Activated T-cell treated with anti-CD3 and anti-CD28 coated beads, Interleukin-2, amount 50 U/mL, for 48 hours (primary cell): Measurements from ENCODE around the gene TMPRSS2.
"Not testable (repeated sequence)": the region's sequence is repeated elsewhere in the genome, so short reads cannot be mapped to it uniquely, and the experiment has no call there.

ENCODE experiments used
- DNase-seq, 2 experiments: peaks; one replicate each; pipeline ENCODE4 v3.0.0-alpha.2; 2020

Gene TMPRSS2

GRCh38 chr21:41425588-41425953 is 82.4 kb downstream of the TMPRSS2 start:
- no peak for DNase-seq

GRCh38 chr21:41423305-41423636 is 84.7 kb downstream of the TMPRSS2 start:
- DNase-seq, result peak in 1 of 2 experiments; percentile 16

- DNase-seq, result peak in 1 of 2 experiments; percentile 7
Measured at GRCh38 chr21:41422546-41423304, 85.2 kb downstream of the TMPRSS2 start.

GRCh38 chr21:41420998-41421397 is 87.0 kb downstream of the TMPRSS2 start:
- peak in 1 of 2 experiments; percentile 9 for DNase-seq

GRCh38 chr21:41419921-41420862 is 87.8 kb downstream of the TMPRSS2 start:
- DNase-seq, result peak; percentile 48 to 55

- DNase-seq, result peak in 1 of 2 experiments; percentile 7
Measured at GRCh38 chr21:41418956-41419680, 88.8 kb downstream of the TMPRSS2 start.

- peak in 1 of 2 experiments; percentile 4 for DNase-seq
Measured at GRCh38 chr21:41418393-41418792, 89.6 kb downstream of the TMPRSS2 start.

GRCh38 chr21:41417505-41417904 is 90.5 kb downstream of the TMPRSS2 start:
- not testable (repeated sequence) for DNase-seq
